ENCODE measurements around the gene MAML3.

Gene MAML3

DNA sequence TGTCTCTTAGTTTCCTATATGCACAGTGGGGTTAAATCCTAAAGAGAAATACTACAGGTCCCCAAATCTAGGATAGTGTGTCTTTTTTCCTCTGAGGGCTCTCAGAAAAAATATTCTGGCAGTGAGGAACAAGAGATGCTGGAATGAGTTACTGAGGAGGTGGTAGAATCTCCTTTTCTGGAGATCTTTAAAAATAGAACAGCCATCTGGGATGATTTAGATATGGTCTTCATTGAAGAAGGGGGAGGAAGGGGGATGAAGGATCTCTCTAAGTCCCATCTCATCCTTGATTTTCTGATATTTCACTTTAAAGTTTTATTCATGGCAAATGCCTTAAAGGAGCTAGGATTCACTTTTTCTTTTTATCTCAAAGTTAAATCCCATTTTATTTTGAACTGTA is 235.0 kb downstream of the MAML3 start:
- peak; percentile 73 for DNase-seq

DNA sequence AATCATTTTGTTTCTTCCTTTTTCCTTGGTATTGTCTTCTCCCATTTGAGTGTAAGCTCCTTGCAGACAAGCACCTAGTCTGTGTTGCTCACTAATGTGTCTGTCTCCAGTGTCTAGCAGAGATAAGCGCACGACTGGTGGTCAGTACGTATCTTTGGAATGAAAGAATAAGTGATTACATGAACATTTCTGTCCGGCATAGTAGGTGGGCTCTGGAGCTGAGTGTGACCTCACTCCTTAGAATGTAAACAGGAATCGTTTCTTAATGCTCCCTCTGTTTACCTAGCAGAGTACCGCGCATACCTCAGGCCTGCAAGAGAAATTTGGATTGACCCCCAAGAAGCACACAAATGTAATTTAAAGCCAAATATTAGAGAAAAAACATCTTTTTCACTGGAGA is 235.4 kb downstream of the MAML3 start:
- DNase-seq: peak; percentile 46

DNA sequence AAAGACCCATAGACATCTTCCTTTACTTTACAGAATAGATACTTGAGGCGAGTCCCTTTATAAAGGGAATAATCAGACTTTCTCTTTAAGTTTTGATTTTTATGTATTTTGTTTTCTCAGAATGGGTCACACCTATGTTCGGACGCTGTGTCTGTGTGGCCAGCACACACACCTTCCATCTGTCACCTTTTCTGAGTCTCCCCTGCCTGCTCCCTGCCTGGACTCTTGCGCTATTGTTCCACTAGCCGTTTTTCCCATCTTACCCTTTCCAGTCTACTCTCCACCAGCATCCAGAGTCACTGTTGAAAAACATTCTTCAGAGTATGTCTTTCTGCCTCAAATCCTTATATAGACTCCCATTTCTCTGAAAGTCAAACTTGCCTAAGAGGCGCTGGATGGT is 236.1 kb downstream of the MAML3 start:
- DNase-seq: no peak

DNA sequence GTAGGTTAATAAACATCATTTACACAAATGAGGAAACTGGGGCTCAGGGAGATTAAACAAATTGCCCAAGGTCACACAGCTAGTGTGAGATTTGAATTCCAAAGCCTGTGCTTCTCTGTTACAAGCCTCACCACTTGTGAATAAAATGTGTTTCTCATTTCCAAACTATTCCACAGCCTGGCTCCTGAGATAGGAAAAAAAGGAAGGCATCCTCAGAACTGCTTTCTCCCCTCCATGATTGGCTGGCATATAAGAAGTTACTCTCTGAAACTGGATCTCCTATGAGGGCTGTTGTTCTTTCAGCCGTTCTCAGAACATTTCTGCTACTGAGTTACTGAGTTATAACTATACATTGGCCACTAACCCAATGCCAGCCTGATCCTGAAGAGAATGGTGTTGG is 237.9 kb downstream of the MAML3 start:
- peak; percentile 57 for DNase-seq

DNA sequence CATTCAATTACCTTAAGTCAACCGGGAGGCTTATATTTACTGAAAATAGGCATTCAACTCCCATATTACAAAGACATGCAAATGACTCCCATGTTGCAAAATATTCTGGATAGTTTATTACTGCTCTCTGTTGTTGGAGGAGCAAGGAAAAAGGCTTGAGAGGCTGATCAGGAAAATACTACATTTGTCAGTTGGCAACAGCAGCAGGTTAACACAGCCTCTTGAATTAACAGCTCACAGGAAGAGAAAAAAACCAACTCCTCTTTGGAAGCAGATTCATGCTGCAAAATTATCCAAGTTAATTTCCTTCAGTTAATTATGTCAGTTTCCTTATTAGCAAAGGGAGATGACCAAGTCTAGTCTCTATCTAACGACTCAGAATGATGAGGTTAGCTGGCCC is 238.9 kb downstream of the MAML3 start:
- DNase-seq: no peak

DNA sequence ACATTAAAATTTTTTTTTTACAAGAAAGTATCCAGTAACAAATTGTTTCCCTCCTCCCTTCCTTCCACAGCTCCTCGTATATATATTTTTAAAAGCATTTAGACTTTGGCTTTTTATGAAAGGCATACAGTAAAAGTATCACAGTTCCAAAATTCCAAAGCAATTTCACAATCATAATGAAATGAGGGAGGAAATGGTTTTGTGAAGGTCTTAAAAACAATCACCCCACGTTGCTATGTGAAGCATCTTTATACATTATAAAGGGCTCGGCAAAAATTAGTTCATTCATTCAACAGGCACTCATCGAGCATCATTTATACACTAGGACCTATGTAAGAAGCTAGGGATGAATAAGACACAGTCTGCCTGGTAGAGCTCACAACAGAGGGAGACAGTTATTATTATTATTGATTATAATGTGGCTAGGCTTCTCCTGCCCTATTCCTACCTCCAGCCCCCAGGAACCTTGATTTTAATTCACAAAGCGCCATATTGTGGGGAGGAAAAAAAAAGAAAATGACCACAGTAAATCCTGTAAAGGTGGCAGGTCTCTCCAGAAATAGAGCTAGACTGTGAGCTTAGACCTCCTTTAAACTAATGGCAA is 239.9 kb downstream of the MAML3 start:
- DNase-seq: peak; percentile 82

DNA sequence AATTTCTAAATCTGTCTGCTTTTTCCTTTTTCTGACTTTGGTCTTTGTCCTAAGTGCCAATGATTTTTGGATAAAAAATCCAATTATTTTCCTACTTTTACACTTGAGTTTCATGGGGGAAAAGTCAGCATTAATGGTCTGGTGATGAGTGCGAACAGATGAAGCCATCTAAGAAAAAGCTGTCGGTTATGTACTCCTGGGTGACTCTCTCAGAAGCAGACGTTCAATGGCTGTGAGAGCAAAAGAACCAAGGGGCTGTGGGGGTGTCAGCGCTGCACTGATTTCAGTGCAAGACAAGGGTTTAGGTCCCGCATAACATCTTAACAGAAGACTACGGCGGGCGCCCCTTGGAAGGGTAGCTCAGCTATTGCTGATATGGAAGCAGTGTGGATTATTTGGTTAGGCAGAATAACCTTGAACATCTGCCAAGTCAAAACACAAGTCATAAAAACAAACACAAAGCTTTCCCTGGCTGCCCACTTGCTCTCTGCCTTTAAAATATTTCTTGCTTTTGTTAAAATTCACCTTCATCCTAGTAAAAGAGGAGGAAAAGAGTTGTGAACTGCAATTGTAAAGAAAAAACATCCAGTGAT is 240.5 kb downstream of the MAML3 start:
- DNase-seq: no peak

DNA sequence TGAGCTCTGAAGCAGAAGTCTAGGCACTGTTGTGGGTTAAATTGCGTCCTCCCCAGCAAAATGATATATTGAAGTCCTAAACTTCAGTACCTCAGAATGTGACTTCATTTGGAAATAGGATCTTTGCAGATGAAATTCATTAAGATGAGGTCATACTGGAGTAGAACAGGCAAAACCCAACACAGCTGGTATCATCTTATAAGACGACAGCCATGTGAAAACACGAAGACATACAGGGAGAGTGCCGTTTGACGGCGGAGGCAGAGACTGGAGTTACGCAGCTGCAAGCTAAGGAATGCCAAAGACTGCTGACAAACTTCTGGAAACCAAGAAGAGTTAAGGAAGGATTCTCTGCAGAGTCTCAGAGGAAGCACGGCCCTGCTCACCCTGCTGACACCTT is 241.5 kb downstream of the MAML3 start:
- peak; percentile 62 for DNase-seq

DNA sequence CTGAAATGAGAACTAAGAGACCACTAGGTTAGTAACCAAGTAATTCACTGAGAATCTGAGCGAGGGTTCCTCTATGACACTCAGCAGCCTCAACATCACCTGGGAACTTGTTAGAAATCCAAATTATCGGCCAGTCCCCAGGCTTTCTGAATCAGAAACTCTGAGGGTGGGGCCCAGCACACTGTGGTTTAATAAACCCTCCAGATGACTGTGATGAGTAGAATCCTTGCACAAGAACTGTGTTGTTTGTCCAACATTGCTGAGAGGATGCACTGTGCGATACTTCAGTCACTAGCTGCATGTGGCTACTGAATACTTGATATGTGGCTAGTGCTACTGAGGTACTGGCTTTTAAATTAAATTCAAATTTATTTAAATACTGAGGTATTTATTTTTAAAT is 243.9 kb downstream of the MAML3 start:
- DNase-seq: no peak

DNA sequence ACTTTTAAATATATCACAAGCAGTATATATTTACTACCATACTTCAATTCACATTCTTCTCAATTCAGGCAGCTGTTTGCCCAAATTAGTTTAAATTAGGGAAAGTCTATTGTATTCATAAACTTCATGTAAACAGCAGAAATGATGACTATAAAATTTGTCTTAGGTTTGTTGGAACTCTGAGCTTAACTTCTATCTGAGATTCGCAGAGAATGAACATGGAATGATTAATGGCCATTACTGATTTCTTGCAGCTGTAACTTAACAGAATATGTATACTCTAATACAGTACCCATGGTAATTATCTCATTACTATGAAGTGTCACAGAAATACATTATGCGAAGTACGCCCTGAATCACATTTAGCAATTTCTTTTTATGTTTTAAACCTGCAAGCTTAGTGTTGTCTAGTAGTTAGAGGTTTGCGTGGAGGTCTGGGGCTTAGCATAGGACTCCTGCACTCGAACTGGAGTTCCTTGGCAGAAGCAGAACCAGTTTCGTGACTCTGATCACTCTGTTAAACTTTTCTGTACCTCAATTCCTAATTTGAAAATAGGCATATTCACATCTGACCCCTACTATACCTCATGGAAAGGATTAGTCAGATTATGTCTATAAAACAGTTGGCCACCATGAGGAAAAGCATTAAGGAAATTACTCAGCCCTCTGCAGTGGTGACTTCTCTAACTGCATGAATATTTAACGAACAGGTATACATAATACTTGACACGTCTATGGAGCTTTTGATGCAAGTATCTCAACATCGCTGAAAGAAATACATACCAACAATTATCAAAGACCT is 245.1 kb downstream of the MAML3 start:
- DNase-seq: no peak

DNA sequence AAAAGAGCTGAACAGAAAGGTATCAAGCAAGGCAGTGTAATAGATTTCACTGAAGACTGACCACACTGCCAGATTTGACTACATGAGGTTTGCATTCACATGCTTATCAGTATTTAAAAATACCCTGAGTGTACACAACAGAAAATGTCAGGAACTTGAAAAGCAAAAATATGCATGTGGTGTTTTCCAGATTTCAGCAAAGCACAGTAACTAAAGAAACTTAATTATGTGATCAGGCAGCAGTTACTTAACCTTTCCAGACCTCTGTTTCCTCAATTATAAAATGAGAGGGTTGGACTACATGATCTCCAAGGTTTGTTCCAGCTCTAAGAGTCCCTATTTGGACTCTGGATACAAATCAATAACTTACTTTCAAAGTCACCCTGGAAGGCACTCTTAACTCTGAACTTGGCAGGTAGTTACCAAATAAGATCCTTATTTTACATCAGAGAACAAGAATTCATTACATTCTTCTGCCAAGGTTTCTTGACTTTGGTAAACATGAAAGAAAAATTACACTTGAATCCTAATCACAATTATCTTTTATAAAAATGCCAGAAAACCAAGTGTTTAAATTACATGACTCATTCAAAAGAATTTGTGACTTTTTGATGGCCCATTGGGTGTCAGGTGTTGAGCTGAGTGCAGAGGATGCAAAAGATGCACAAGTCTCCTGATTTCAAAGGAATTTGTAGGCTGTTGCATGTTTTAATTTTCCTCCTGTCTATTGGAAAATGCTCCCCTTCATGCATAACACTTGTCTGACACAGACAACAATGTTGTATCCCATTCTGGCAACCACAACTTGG is 246.8 kb downstream of the MAML3 start:
- DNase-seq: no peak

DNA sequence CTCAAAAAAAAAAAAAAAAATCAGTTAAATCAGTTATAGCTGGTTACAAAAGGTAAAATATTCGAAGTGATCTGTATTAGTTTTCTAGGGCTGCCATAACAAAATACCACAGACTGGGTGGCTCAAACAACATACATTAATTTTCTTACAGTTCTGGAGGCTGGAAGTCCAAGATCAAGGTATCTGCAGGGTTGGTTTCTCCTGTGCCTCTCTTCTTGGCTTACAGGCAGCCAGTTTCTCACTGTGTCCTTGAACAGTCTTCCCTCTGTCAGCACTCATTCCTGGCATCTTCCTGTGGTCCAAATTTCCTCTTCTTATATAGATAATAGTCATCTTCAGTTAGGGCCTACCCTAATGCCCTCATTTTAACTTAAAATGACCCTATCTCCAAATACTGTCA is 248.5 kb downstream of the MAML3 start:
- no peak for DNase-seq

DNA sequence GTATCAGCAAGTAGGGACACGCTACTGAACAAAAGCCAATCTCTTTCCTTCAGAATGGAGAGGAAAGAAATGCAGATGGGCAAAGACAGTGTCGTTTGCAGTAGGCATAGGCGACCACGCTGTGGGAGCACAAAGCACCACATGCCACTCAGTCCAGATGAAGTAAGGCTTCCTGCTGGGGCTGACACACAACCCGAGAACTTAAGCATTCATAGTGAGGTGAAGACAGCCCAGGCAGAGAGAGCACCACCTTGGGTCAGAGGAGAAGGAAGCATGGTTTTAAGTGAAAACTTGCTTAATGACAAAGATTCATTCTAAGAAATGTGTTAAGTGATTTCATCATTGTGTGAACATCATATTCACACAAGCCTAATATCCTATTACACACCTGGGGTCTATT is 249.6 kb downstream of the MAML3 start:
- DNase-seq: no peak

DNA sequence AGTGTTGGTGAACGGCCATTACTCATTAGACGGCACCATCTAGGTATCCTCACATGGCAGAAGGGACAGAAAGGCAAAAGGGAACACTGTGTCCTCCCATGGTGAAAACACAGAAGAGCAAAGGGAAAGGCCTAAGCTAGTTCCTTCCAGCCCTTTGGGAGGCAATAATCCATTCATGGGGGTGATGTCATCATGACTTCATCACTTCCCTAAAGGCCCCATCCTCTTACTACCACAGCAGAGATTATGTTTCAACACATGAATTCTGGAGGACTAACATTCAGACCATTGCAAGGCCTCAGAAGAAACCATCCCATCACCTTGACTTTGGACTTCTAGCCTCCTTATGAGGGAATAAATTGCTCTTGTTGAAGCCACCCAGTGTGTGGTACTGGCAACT is 250.1 kb downstream of the MAML3 start:
- DNase-seq: no peak

DNA sequence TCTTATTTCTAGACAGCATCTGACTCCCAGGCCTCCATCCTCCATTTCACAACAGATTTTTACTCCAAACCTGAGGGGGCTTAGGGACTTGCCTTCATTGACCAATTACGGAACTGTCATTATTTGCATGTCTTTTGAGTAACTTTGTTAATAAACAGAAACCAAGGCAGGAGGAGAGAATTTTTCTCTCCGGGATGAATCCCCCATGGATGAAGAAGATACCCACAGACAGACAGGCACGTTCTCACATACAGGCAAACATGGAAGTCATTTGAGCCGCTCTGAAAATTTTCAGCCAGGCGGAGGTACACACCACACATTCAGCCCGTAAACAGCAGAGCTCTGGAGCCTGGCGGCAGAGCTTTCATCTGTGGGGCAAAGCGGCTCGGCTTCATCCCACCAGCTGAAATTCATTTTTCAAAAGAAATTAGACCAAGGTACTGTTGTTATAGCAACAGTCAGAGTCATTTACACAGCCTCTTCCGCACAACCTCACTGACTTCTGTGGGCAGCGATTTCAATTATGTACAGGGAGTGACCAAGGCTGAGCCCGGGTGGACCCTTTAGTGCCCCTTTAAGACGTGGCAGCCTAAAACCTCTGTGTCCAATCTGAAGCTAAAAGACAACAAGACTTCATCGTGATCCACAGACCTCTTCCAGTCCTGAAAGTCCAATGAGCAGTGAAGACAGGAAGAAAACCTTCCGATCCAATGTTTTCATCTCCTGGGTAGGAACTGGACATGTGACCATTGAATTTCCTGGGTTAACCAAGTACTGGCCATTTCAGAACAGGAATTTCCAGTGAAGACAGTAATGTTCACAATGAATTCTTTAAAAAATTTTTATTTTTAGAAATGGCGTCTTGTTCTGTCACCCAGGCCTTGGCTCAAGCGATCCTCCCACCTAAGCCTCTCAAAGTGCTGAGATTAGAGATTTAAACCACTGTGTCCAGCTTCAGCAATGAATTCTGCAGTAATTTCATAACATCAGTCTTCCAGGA is 251.4 kb downstream of the MAML3 start:
- peak; percentile 43 for DNase-seq

DNA sequence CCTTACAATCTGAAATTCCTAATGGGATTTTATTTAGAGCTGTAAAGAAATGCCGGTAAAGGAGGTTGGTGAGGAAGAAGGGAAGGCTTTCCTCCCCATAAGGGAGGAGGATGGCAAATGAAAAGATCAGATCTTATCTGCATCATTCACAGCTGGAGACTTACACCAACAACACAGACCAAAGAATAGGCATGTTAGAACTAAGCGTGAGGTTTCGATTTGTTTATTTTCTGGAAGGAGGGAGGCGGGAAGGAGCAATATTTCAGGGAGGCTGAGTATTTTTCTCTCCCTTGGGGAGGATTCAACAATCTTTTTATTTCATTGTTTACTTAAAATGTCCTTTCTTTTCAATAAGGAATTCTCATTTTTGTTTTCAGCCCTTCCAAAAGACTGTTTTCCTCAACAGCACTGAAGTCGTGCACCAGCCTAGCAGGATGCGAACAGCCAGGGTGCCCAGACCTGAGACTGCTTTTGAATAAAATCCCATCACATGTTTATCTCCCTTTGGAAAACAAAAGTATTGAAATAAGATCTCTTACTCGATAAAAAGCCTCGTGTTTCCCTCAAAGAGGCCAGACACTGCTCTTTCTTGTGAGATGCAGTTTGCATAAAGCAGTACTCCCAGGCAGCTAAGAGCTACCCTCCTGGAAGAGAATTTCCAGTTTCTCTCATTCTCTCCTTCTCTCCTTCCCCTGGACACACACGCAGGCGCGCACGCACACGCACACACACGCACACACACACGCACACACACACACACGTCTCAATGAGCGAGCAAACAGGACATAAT is 252.3 kb downstream of the MAML3 start:
- DNase-seq: peak; percentile 60

DNA sequence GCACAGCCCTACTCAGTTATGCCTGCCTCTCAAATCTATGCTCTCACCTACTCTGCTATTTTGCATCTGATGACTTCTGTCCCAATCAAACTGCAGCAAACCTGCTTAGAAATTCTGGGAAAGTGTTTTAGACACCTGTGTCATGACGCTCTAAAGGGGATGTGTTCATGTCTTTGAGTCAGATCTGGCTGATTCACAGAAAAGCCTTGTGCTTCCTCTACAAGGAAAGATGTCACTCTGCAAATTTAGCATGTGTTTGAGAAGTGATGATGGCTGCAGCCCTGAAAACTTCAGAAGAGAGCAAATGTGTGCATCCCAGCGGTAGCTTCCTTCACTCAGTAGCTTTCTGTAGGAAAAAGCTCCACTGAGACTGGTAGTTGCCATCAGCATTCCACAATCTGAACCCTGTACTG is 253.0 kb downstream of the MAML3 start:
- peak; percentile 54 for DNase-seq

DNA sequence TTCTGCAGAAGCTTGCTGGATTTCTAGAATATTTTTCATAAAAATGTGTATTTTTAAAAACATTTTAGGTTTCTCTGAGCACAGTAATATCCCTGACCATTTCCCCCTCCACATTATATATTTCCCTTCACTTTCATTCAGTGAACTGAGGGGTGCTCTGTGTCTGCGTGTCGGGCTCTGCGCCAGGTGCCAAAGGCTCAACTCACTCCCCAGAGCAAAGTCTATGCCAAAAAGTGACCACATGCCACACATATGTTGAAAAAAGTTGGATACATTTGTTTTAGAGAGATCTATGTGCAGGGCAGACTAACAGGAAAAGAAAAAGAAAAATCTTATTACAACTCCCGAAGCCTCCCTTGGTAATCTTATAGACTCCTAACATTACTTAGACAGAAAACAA is 254.6 kb downstream of the MAML3 start:
- no peak for DNase-seq

DNA sequence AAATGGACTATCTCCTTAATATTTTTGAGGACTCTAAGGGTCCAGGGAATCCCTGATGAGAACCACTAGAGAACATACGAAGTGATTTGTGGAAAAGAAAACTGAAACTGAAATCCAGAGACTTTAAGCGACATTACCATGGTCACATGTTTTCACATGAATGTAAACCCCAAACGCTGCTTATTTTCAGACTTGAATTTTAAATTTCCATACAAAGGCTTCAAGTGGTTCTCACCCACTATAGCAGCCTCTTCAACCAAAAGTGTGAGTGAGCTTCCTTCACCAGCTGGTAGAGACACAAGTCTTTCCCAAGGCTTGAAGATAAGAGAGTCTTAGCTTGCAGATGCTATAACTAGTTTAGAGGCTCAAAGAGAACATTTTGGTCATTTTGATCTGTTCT is 255.7 kb downstream of the MAML3 start:
- no peak for DNase-seq

DNA sequence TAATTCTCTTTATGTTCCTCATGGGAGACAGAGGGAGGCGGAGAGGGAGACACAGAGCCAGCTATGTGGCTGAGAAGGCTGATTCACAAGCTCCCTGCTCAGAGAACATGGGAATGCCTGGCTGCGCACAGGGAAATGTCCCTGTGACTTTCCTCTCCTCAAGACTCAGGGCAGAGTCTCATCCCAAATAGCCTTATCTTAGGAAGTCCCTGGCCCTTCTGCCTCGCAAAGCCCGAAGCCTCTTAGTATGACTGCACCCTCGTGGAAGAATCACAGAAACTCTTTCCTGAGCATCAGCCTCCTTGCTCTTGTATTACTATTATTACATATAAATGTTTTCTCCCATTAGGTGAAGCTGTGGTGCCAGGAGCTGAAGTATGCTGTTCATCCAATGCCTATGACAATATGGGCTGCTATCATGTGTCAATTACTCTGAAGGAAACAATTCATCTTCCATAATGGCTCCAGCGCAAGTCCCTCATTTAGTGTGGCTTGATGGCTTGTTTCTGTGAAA is 257.8 kb downstream of the MAML3 start:
- no peak for DNase-seq

DNA sequence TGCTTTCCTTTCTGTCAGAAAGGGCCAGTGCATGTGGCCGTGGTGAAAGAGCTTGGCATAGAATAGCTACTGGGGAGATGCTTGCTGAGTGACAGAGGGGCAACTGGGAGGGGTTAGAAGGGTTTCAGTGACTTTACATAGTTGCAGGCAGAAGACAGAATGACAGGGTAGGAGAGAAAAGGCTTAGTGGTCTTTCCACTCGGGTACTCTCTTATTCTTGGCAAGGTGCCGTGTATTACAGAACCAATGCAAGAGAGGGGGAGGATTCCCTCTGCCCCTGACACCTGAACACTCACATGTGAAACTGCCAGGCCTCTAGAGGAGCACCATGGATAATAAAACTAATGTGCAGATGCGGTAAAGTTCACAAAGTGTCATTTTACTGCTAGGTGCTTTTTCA is 260.2 kb downstream of the MAML3 start:
- DNase-seq: no peak
